Hepatocyte (in vitro differentiated cells): ENCODE measurements around the gene GCNA. TPM values are rescaled to one million over a fixed set of nuclear protein-coding genes. Genes with fewer than 3 reads are reported as not detected.

Source experiments
- DNase-seq: peaks from one replicate; pipeline ENCODE4 v3.0.0-alpha.2; 2016; ENCODE audit warnings: low spot score
- H2AFZ ChIP-seq: fragments of 200-600 bp; sonication (generic); 2 replicates; pipeline ENCODE4 v1.6.0; 2016; ENCODE audit warnings: antibody characterized with exemption, mild to moderate bottlenecking
- H3K27ac ChIP-seq: fragments of 200-600 bp; sonication (generic); 2 replicates; pipeline ENCODE4 v1.5.1; 2016; ENCODE audit warnings: mild to moderate bottlenecking
- H3K27me3 ChIP-seq: fragments of 200-600 bp; sonication (generic); 2 replicates; pipeline ENCODE4 v1.6.1; 2016
- H3K36me3 ChIP-seq: fragments of 200-600 bp; sonication (generic); replicated peaks from 2 replicates; pipeline ENCODE4 v1.5.1; 2016; ENCODE audit warnings: low read depth; ENCODE audit not compliant: insufficient read depth
- H3K4me1 ChIP-seq: fragments of 200-600 bp; sonication (generic); 2 replicates; pipeline ENCODE4 v1.5.1; 2016; ENCODE audit warnings: mild to moderate bottlenecking, moderate library complexity; ENCODE audit not compliant: insufficient read depth
- H3K4me2 ChIP-seq: fragments of 200-600 bp; sonication (generic); 2 replicates; pipeline ENCODE4 v1.6.0; 2016
- H3K4me3 ChIP-seq: fragments of 200-600 bp; sonication (generic); 2 replicates; pipeline ENCODE4 v1.5.1; 2016; ENCODE audit warnings: mild to moderate bottlenecking
- H3K79me2 ChIP-seq: fragments of 200-600 bp; sonication (generic); 2 replicates; pipeline ENCODE4 v1.6.0; 2017; ENCODE audit warnings: mild to moderate bottlenecking
- H3K9me2 ChIP-seq: fragments of 200-600 bp; sonication (generic); replicated peaks from 2 replicates; pipeline ENCODE4 v1.6.0; 2017; ENCODE audit warnings: mild to moderate bottlenecking; ENCODE audit not compliant: insufficient read depth
- H3K9me3 ChIP-seq: fragments of 200-600 bp; sonication (generic); 2 replicates; pipeline ENCODE4 v1.5.1; 2016; ENCODE audit warnings: low read depth, mild to moderate bottlenecking
- H4K20me1 ChIP-seq: fragments of 200-600 bp; sonication (generic); 2 replicates; pipeline ENCODE4 v1.6.0; 2016; ENCODE audit warnings: mild to moderate bottlenecking; ENCODE audit not compliant: insufficient read depth, poor library complexity, severe bottlenecking
- CTCF ChIP-seq: fragments of 200-600 bp; sonication (generic); IDR thresholded peaks from 2 replicates; pipeline ENCODE4 v1.5.1; 2016; ENCODE audit warnings: antibody characterized with exemption, mild to moderate bottlenecking; ENCODE audit not compliant: poor library complexity
- EZH2 ChIP-seq: fragments of 200-600 bp; sonication (generic); IDR thresholded peaks from 2 replicates; pipeline ENCODE4 v1.6.1; 2016; ENCODE audit warnings: antibody characterized with exemption, mild to moderate bottlenecking, borderline replicate concordance
- EZH2phosphoT487 ChIP-seq: fragments of 200-600 bp; sonication (generic); IDR thresholded peaks from one replicate; pipeline ENCODE4 v1.6.1; 2018; ENCODE audit warnings: antibody characterized with exemption, mild to moderate bottlenecking, low read depth, moderate library complexity; ENCODE audit not compliant: unreplicated experiment, severe bottlenecking
- WGBS: methylation state at CpG from one replicate; pipeline ENCODE4 v1.1.6; 2016; ENCODE audit warnings: low lambda C conversion rate; ENCODE audit errors: missing lambda C conversion rate; 5-methylcytosine and 5-hydroxymethylcytosine counted together
- polyA plus RNA-seq: library from polyadenylated mRNA; unstranded; fragments of >200 nt; fragmentation: Nextera tagmentation; extraction: Ambion mirVana; gene quantifications from 2 replicates; pipeline ENCODE4 v1.2.1, GENCODE V29; 2016
- total RNA-seq: library from RNA; depleted of rRNA; stranded (reverse); fragments of >200 nt; gene quantifications from 2 replicates; pipeline ENCODE4 v1.2.3, GENCODE V29; 2014

The GCNA gene
- total and polyA plus RNA-seq, 2 experiments from 2014 or later: 0.42 to 0.50 TPM

GRCh38 chrX:71533516-71533850, 44.8 kb upstream of the GCNA start:
- H2AFZ ChIP-seq: peak overlapping the region; percentile 37
- H4K20me1 ChIP-seq: peaks cover 41% of the 10 kb centered on the region
- peak overlapping the region; percentile 74 for H3K4me2 ChIP-seq
- no peak for DNase-seq
- no peaks in the 10 kb centered on the region for H3K27me3 ChIP-seq
- peaks cover 3% of the 10 kb centered on the region for H3K4me1 ChIP-seq
- H3K27ac ChIP-seq: peak overlapping the region; percentile 93
- peak overlapping the region; percentile 67 for H3K4me3 ChIP-seq
- H3K9me2 ChIP-seq: no peaks in the 10 kb centered on the region
- no peaks in the 10 kb centered on the region for H3K9me3 ChIP-seq
- WGBS: 49% methylated on average over 12 of the region's 12 CpGs
- TF ChIP-seq CTCF (no peak), EZH2 (no peak), EZH2phosphoT487 (no peak)
- H3K79me2 ChIP-seq: peaks cover 57% of the 10 kb centered on the region
- H3K36me3 ChIP-seq: no peaks in the 10 kb centered on the region

DNA sequence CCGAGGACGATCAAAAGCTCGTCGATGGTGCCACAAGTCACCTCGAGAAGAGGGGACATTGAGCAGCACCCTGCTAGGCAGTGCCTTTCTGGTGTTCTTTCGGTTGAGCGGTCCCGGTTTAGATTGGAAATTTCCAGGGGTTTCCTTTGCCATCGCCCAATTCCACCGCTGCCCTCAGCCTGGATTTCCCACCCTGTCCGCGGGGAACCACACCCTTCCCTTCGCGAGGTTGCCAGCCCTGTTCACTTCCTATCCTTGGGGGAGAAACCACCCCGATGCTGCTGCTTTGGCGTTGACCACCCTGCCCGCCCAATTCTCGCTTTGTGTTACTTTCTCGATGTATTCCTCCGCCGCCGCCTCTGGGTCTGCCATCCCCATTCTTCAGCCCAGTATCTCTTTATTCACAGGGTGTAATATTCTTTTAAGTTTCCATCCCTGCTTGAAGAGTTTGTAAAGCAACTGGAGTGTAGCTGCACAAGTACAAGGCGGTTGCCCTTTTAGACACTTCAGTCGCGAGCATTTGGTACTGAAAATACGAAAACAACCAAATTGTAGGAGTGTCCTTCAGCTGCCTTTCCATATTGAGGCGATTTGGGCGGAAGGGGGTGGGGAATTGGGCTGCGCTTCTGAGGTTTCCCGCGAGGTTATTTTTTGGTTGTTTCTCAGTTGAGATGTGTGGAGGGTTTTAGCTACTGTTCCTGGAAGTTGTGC, 44.2 kb upstream of the GCNA start:
- Histone ChIP-seq H3K9me3 (no peaks in the 10 kb centered on the region), H3K27me3 (no peaks in the 10 kb centered on the region), H3K4me1 (peaks cover 3% of the 10 kb centered on the region), H3K9me2 (no peaks in the 10 kb centered on the region), H2AFZ (peak overlapping the region; percentile 37), H4K20me1 (peaks cover 46% of the 10 kb centered on the region), H3K4me2 (peak overlapping the region; percentile 74), H3K27ac (peak overlapping the region; percentile 93), H3K79me2 (peaks cover 63% of the 10 kb centered on the region), H3K4me3 (peak overlapping the region; percentile 67), H3K36me3 (no peaks in the 10 kb centered on the region)
- DNase-seq: peak; percentile 30
- WGBS: 45% methylated on average over 31 of the region's 31 CpGs
- no peak for TF ChIP-seq EZH2
- no peak for TF ChIP-seq EZH2phosphoT487
- TF ChIP-seq CTCF: no peak

DNA sequence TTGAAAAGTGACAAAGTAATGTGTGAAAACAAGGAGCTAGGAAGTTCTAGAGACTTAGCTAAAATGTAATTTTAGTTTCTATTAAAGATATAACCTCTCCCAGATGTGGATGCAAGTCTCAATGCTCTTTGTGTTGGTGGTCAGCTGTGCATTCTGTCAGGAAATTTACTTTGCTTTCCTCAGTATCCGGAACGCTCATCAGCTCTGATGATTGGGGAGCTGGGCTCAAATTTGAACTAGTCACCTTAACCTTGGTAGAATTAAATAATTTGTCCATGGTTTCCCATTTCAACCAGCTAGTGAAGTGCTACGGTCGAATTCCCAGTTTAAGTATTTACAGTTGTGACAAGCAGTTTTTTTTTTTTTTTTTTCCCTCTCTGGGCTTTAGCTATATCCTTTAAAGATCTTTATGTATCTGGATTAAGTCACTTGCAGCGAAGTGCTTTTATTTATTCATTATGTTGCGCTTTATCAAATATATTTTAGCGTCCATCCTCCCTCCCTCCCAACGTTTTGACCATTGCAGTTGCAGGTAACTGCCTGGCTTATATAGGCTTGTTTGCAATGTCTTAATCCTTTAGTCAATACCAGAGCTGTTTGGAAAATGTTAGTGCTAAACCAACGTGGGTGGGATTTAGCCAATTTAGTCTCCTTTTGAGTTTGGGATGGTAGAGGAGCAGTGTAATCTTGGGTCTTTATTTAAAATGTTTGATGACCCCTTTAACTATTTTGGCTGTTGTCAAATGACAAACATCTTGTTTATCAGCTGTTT, 43.3 kb upstream of the GCNA start:
- H3K79me2 ChIP-seq: peaks cover 72% of the 10 kb centered on the region
- H3K27me3 ChIP-seq: no peaks in the 10 kb centered on the region
- H3K27ac ChIP-seq: peak overlapping the region; percentile 93
- no peak overlapping the region for H2AFZ ChIP-seq
- H3K9me2 ChIP-seq: no peaks in the 10 kb centered on the region
- no peak for TF ChIP-seq EZH2phosphoT487
- TF ChIP-seq CTCF: no peak
- TF ChIP-seq EZH2: no peak
- H3K4me2 ChIP-seq: peak overlapping the region; percentile 74
- peak overlapping the region; percentile 67 for H3K4me3 ChIP-seq
- peaks cover 3% of the 10 kb centered on the region for H3K4me1 ChIP-seq
- H3K36me3 ChIP-seq: no peaks in the 10 kb centered on the region
- peaks cover 54% of the 10 kb centered on the region for H4K20me1 ChIP-seq
- 33% methylated on average over 9 of the region's 9 CpGs for WGBS
- DNase-seq: no peak
- no peaks in the 10 kb centered on the region for H3K9me3 ChIP-seq
